ENCODE measurements around the gene FAM107B. TPM values are rescaled to one million over a fixed set of nuclear protein-coding genes. Genes with fewer than 3 reads are reported as not detected.

FAM107B gene
- total RNA-seq, 1 donor from 2014 or later: 19.0 TPM

- ATAC-seq: no peak
Observed at GRCh38 chr10:14688606-14689005, 86.1 kb downstream of the FAM107B start.

- peak; percentile 67 for ATAC-seq
Observed at GRCh38 chr10:14688189-14688588, 86.5 kb downstream of the FAM107B start.

GRCh38 chr10:14687340-14687739, 87.4 kb downstream of the FAM107B start:
- no peak for ATAC-seq

GRCh38 chr10:14686356-14686755, 88.3 kb downstream of the FAM107B start:
- ATAC-seq: peak; percentile 90

GRCh38 chr10:14684354-14684753, 90.3 kb downstream of the FAM107B start:
- ATAC-seq: no peak

- no peak for ATAC-seq
Observed at GRCh38 chr10:14683256-14683655, 91.4 kb downstream of the FAM107B start.

GRCh38 chr10:14681802-14682201, 92.9 kb downstream of the FAM107B start:
- ATAC-seq: no peak

- no peak for ATAC-seq
Observed at GRCh38 chr10:14681305-14681704, 93.4 kb downstream of the FAM107B start.

- no peak for ATAC-seq
Observed at GRCh38 chr10:14678637-14679036, 96.1 kb downstream of the FAM107B start.

- ATAC-seq: no peak
Observed at GRCh38 chr10:14676732-14677131, 98.0 kb downstream of the FAM107B start.

GRCh38 chr10:14674376-14675050, 100.2 kb downstream of the FAM107B start:
- ATAC-seq: no peak

GRCh38 chr10:14673189-14673861, 101.4 kb downstream of the FAM107B start:
- no peak for ATAC-seq

- ATAC-seq: no peak
Observed at GRCh38 chr10:14671386-14671831, 103.3 kb downstream of the FAM107B start.

- ATAC-seq: no peak
Observed at GRCh38 chr10:14670551-14671240, 104.0 kb downstream of the FAM107B start.

- no peak for ATAC-seq
Observed at GRCh38 chr10:14669576-14669975, 105.1 kb downstream of the FAM107B start.

- ATAC-seq: no peak
Observed at GRCh38 chr10:14667781-14668180, 106.9 kb downstream of the FAM107B start.

- ATAC-seq: no peak
Observed at GRCh38 chr10:14667280-14667679, 107.4 kb downstream of the FAM107B start.

- ATAC-seq: no peak
Observed at GRCh38 chr10:14665865-14666857, 108.5 kb downstream of the FAM107B start.

GRCh38 chr10:14665304-14665703, 109.4 kb downstream of the FAM107B start:
- peak; percentile 59 for ATAC-seq

- ATAC-seq: no peak
Observed at GRCh38 chr10:14664345-14664744, 110.4 kb downstream of the FAM107B start.

GRCh38 chr10:14661818-14662217, 112.9 kb downstream of the FAM107B start:
- ATAC-seq: no peak

GRCh38 chr10:14660831-14661230, 113.9 kb downstream of the FAM107B start:
- ATAC-seq: no peak

Data from esophagus mucosa (tissue), 1 donor.